Activated T-cell treated with anti-CD3 and anti-CD28 coated beads for 48 hours (primary cell): ENCODE results near the gene KRTAP9-3.
"Not testable (repeated sequence)": the region's sequence is repeated elsewhere in the genome, so short reads cannot be mapped to it uniquely, and the experiment has no call there.

ENCODE experiments used
- DNase-seq: peaks from one replicate; pipeline ENCODE4 v3.0.0-alpha.2; 2020; ENCODE audit warnings: low read depth

The KRTAP9-3 gene

GRCh38 chr17:41251261-41251660 lies 19.0 kb downstream of the KRTAP9-3 start:
- DNase-seq = no peak

- DNase-seq = no peak
Observed at GRCh38 chr17:41254861-41255260, 22.6 kb downstream of the KRTAP9-3 start.

- DNase-seq = not testable (repeated sequence)
Observed at GRCh38 chr17:41255381-41256290, 23.4 kb downstream of the KRTAP9-3 start, which contains the start of gene KRTAP9-9. Gene KRTAP9-9 (plus strand): TSS chr17:41255384.

- DNase-seq = no peak
Observed at GRCh38 chr17:41256291-41256685, 24.0 kb downstream of the KRTAP9-3 start.

DNA sequence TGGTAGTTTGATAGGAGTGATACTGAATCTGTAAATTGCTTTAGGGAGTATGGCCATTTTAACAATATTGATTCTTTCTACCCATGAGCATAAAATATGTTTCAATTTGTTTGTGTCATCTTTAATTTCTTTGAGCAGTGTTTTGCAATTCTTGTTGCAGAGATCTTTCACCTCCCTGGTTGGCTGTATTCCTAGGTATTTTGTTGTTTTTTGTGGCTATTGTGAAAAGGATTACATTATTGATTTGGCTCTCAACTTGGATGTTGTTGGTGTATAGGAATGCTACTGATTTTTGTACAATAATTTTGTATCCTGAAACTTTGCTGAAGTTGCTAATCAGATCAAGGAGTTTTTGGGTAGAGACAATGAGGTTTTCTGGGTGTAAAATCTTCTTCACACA lies 26.2 kb downstream of the KRTAP9-3 start:
- DNase-seq = no peak

DNA sequence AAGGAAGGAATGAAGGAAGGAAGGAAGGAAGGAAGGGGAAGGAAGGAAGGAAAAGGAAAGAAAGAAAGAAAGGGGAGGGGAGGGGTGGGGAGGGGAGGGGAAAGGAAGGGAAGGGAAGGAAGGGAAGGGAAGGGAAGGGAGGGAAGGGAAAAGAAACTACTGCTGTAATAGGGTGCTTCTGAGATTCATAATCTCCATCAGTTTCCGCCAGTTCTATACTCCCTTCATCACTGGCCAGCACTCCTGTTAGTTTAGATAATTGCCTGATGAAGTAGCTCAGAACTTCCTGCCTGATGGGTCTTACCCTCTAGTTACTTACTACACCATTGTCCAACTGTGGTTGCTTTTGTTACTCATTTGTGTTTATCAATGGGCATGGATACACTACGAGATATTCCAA lies 31.0 kb downstream of the KRTAP9-3 start:
- no peak for DNase-seq

DNA sequence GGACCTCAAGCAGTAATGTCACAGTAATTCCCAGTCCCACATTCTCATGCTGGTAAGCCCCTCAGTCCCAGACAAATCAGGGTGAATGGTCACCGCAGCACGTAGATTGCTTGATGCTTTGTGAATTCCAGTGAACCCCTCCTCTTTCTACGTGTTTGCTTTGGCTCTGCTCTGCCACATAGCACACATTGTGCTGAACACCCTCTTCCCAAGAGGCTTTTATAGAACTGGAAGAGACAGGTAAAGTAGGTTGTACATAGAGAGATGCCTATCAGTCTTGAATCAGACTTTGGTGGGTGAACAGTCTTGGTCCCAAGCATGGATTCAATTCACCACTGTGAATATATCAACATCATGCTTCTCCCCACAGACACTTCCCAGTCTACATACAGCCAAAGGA lies 32.4 kb downstream of the KRTAP9-3 start:
- DNase-seq = no peak

DNA sequence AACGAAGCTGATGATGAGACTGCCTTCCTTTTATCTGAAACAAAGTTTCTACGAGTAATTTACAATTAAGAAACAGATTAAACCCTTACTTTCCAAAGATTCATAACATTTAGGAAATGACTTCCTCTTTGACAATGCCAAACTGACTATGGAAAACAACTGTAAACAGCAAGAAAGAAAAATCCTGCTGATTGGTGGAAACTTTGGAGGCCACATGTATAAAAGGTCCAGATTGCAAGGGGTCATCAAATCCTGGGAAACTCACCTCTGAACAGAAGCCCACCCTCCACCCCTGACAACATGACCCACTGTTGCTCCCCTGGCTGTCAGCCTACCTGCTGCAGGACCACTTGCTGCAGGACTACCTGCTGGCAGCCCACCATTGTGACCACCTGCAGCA lies 32.8 kb downstream of the KRTAP9-3 start, which contains the start of gene KRTAP9-6:
Gene KRTAP9-6, plus strand, starts transcription at position 301 of the 400 bp plus-strand sequence. Its CDS starts 0 bp downstream, at position 301.
- no peak for DNase-seq

DNA sequence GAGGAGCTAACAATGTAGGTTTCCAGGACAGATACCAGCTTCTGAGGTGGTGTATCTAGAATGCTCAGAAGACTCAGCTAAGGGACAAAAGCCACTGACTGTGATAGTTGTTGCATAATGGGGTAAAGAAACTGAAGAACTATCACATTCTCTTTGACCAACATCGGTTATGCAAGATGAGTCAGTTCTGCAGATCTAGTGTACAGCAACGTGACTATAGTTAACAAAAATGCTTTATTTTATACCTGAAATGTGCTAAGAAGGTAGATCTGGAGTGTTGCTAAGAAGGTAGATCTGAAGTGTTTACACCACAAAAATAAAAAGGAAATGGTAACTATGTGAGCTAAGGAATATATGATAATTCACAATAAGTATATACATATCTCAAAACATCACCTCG lies 35.5 kb downstream of the KRTAP9-3 start:
- no peak for DNase-seq

- not testable (repeated sequence) for DNase-seq
Observed at GRCh38 chr17:41271323-41271722, 39.1 kb downstream of the KRTAP9-3 start.

DNA sequence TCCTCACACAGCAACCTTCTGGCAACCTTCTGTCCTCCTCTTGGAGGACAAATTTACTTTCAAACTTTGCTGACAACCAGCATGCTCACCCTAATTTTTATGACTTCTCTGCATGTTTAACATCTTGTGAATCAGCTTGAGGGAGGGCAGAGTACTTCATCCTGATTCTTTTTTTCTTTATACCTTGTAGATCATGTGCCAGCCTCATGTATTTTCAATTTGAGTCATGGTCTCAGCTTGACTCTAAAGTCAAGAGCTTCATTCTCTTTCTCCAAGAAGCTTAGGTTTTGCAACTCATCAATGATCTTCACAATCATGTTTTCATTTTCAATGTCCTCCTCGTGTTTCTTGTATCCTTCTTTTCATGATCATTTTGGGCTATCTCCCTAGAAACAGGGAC lies 39.6 kb downstream of the KRTAP9-3 start:
- no peak for DNase-seq

- DNase-seq = not testable (repeated sequence)
Observed at GRCh38 chr17:41275648-41276190, 43.5 kb downstream of the KRTAP9-3 start, which contains the start of gene KRTAP9-7. Gene KRTAP9-7 (plus strand): TSS chr17:41275698. CDS start chr17:41275698, 0 bp downstream.

DNA sequence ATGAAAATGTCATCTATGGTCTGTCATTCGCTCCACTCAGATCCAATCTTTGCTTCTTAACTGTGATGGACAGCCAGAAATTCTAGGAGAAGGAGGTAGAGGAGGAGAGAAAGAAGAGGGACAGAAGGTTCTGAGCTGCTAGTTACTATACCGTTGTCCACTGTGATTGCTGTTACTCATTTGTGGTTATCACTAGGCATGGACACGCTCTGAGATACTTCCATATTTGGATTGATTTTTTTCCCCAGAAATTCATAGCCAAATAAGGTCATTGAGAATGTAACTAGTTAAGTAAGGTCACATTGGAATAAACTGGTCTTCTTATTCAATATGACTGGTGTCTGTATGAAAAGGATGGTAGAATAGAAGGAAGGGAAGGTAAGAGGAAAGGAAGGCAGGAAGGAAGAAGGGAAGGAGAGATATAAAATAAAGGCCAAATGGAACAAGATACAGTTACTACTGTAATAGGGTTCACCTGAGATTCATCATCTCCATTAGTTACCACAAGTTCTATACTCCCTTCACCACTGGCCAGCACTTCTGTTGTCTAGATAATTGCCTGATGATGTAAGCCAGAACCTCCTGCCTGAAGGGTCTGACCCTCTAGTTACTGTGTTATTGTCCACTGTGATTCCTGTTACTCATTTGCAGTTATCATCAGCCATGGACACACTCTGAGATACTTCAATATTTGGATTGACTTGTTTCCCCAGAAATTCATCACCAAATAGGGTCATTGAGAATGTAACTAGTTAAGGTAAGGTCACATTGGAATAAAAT lies 46.1 kb downstream of the KRTAP9-3 start:
- DNase-seq = no peak
